ENCODE measurements around the gene SET.
"Not testable (repeated sequence)": the region's sequence is repeated elsewhere in the genome, so short reads cannot be mapped to it uniquely, and the experiment has no call there.

Gene SET

GRCh38 chr9:128688501-128689292 is at the start of gene SET:
TSS of gene SET (plus strand) at chr9:128689222. CDS start at chr9:128689583, 361 bp downstream.
- peak; percentile 78 to 93 for DNase-seq

GRCh38 chr9:128640603-128641002 is 48.4 kb upstream of the SET start:
- DNase-seq: no peak

GRCh38 chr9:128642675-128643245 is 46.3 kb upstream of the SET start:
- no peak for DNase-seq

- DNase-seq: no peak
These were observed 45.3 kb upstream of the SET start for GRCh38 chr9:128643519-128644300.

- peak in 1 of 2 experiments; percentile 38 for DNase-seq
These were observed 40.8 kb upstream of the SET start for GRCh38 chr9:128648206-128648605.

- no peak for DNase-seq
These were observed 37.2 kb upstream of the SET start for GRCh38 chr9:128651798-128652197.

GRCh38 chr9:128653908-128654307 is 35.1 kb upstream of the SET start:
- DNase-seq: no peak

DNA sequence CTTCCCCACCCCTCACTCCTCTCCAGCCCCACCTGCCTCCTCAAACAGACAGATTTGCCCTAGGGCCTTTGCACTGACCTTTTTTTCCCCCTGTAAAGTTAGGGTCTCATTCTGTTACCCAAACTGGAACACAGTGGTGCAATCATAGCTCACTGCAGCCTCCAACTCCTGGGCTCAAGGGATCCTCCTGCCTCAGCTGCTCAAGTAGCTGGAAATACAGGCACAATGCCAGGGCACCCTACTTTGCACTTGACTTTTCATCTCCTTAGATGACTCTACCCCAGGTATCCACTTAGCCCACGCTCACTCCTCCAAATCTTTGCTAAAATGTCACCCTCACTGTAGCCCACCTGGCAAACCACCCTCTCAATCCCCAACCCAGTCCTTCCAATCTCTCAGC is 34.5 kb upstream of the SET start:
- DNase-seq: no peak

DNA sequence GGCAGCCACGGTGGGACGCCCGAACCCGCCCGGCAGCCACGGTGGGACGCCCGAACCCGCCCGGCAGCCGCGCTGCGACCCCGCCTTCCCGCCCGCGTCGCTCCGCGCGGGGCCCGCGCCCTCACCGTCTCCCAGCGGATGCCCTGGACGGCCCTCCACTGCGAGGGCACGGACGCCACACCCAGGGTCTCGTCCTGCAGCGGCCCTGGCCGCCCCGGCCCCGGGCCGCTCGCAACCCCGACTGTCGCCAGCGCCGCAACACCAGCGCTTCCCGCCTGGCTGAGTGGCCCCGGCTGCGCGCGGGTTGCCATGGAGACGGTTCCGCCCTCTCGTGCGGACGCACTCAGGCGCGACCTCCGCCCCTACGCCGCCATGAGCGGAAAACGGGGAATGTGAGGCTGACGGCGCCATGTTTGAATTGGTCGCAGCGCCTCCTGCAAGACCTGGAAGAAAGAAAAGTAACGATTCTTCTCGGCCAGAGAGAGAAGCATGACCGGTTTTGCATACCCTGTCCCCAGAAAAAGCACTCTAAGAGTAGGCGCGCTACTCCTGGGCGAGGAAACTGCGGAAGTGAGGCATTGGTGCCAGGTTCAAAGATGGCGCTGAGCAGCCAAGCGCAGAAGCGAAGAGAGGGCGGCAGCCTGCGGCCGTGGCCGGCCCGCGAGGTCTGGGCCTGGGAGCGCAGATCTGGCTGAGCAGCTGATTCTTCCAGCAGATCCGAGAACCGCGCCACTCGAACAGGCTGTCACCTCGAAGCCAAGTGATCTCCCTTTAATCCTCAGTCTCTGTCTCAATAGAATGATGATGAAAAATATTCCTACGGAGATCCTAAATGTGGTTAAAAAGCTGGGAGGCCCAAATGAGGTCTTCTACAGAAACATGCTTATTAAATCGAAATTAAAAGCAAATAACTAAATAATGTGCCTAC is 32.3 kb upstream of the SET start, which contains the start of gene DYNC2I2:
Gene DYNC2I2, minus strand, starts transcription at position 432 of the 928 bp plus-strand sequence. Its CDS starts 121 bp downstream, at position 311.
- DNase-seq: peak; percentile 90 to 91

GRCh38 chr9:128657344-128657704 is 31.7 kb upstream of the SET start:
- no peak for DNase-seq

DNA sequence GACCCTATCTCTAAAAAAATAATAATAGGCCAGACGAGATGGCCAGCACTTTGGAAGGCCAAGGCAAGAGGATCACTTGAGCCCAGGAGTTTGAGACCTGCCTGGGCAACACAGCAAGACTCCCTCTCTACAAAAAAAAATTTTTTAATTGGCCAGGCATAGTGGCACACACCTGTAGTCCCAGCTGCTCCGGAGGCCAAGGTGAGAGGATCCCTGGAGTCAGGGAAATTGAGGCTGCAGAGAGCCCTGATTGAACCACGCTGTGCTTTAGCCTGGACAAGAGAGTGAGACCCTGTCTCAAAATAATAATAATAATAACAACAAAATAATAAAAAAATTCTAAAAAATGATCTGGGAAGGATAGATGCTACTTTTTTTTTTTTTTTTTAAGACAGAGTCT is 31.2 kb upstream of the SET start:
- DNase-seq: no peak

- not testable (repeated sequence) for DNase-seq
These were observed 22.5 kb upstream of the SET start for GRCh38 chr9:128666481-128666941.

DNA sequence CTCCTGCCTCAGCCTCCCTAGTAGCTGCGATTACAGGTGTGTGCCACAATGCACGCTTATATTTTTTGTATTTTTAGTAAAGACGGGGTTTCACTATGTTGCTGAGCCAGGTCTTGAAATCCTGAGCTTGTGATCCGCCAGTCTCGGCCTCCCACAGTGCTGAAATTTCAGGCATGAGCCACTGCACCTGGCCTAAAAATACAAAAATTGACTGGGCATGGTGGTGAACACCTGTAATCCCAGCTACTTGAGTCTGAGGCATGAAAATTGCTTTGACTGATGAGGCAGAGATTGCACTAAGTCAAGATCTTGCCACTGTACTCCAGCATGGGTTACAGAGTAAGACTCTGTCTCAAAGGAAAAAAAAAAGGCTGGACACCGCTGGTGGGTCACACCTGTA is 19.2 kb upstream of the SET start:
- DNase-seq: no peak

- no peak for DNase-seq
These were observed 13.6 kb upstream of the SET start for GRCh38 chr9:128675382-128675781.

DNA sequence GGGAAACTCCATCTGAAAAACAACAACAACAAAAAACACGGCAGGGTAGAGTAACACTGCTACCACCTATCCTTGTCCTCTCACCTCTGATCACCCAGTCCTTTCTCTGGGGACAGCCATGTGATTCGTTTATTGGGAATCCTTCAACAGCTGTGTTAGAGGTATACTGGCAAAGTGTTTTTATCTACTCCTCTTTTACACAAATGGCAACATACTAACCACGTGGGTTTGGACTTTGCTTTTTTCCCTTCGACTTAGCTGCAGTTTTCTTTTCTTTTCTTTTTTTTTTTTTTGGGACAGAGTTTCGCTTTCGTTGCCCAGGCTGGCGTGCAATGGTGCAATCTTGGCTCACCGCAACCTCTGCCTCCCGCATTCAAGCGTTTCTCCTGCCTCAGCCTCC is 11.2 kb upstream of the SET start:
- DNase-seq: no peak

DNA sequence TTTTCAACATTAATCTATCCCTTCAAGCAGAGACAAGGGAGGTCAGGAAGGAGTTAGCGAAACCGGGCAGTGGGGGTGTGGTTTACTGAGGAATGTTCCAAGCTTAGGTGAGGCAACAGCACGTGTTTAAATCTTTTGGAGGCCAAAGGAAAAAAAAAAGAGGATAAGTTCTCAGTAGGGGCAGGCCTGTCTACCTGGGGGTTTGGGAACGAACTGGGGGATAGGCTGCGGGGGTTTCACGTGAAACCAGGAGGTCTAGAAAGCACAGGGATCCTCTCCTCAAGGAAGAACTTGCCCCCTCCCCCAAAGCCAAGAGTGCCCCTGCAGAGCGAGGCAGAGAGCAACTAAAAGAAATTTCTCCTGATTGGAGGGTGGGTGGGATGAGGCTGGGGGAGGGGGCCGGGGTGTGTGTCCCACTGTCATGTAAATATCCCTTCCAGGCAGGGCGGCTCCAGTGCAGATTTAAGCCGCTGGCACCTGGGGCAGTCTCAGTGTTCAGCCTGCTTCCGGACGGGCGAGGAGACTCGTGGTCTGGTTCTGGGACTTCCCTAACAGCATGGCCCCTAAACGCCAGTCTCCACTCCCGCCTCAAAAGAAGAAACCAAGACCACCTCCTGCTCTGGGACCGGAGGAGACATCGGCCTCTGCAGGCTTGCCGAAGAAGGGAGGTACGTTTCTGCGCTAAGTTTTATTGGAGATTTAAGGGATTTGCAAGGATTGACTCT is 5.5 kb upstream of the SET start:
- no peak for DNase-seq

DNA sequence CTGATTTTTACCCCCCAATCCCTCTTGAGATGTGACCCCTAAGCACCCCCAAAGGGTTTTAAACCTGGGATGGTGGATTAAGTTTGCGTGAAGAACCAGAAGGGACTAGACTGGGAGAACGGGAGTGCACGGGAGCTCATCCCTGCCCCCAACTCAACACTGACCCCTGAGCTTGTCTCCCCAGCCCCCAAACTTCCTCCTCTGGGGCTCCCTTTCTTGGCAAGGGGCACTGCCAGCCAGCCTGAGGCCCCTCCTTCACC is 5.0 kb upstream of the SET start:
- DNase-seq: no peak

DNA sequence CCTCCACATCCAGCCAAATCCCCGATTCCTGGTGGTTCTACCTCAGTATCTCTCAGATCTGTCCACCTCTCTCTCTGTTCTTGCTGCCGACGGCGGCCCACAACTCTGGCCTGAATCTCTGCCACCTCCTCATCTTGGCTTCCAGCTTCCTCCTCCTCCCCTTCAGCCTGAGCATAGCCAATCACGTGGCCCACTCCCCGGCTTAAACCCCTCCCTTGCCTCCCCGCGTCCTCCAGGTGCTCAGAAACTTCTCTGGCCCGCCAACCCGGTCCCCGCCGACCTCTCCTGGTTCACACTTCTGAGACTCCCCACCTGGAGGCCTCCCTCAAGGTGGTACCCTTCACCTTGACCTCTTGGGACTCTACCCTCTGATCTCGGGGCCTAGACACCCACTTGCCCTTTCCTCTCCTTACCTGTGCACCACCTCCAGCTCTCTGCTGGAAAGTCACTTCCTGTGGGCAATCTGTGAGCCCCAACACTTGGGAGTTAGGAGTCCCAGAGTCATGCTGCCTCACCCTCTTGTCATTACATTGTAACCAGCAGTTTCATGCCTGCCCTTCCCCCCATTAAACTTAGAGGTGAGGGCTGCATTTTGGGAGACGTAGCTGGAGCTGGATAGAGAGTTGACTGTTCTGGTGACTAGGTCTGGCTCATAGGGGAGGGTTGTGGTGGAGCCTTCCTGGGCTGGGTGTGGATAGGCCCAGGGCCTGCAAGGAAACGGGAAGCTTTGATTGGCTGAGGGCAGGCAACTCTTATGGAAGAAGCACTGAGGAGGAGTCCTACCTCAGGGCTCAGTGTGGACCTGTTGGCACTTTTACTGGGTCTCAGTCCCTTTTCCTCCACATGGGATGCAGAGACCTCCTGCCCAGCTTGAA is 4.5 kb upstream of the SET start:
- DNase-seq: no peak

GRCh38 chr9:128685636-128686489 is 3.2 kb upstream of the SET start:
- DNase-seq: no peak

DNA sequence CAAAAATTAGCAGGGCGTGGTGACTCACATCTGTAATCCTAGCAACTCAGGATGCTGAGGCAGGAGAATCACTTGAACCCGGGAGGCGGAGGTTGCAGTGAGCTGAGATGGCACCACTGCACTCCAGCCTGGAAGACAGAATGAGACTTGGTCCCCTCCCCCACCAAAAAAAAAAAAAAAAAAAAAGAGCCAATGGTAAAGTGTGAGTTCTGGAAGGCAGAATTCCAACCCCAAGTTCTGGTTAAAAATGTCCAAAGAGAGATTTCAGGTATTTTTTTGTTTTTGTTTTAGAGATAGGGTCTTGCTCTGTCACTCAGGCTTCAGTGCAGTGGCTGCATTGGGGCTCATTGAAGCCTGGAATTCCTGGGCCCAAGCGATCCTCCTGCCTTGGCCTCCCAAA is 1.6 kb upstream of the SET start:
- DNase-seq: no peak

Data from SHP77 (cell line).